Activated CD4-positive, alpha-beta T cell treated with anti-CD3 and anti-CD28 coated beads, Interleukin-2, amount 50 U/mL, for 4 hours (primary cell): ENCODE measurements around the gene SPSB3.
"Not testable (repeated sequence)": the region's sequence is repeated elsewhere in the genome, so short reads cannot be mapped to it uniquely, and the experiment has no call there.

ENCODE experiments used
- DNase-seq, 2 experiments: peaks; one replicate each; pipeline ENCODE4 v3.0.0-alpha.2; 2020

SPSB3 gene

DNA sequence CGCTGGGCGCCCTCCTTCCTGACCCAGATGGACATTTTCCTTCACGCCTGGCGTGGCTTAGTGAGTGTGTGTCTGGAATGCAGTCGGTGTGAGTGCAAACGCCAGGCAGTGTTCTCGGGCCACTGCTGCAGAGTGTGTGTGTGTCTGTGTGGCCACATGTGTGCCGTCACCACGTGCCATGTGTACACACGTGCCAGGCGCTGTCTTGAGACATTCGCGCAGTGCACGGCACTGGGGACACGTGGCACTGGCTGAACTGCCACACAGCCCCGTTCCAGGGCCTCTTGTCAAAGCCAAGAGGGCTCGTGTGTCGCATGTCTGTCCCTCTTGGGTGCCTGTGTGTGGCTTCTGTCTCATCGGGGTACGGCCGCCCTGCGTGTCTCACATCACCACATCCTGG, 47.6 kb downstream of the SPSB3 start:
- DNase-seq = no peak

DNA sequence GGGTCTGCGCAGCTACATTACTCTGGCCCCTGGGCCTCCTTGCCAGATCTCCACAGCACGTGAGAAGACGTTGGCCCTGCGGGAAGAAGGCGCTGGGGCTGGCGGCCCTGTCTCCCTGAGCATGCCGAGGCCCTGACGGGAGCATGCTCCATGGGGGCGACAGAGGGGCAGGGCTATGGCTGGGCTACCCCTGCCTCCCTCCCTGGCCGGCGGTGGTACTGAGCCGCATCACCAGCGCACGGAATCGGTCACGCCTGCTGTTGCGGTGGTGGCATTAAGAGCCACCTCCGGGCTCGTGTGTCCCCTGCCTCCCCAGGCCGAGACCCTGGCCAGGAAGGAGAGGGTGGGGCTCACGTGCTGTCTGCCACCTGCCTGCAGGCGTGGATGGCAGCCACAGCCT, 48.2 kb downstream of the SPSB3 start:
- DNase-seq = no peak

DNA sequence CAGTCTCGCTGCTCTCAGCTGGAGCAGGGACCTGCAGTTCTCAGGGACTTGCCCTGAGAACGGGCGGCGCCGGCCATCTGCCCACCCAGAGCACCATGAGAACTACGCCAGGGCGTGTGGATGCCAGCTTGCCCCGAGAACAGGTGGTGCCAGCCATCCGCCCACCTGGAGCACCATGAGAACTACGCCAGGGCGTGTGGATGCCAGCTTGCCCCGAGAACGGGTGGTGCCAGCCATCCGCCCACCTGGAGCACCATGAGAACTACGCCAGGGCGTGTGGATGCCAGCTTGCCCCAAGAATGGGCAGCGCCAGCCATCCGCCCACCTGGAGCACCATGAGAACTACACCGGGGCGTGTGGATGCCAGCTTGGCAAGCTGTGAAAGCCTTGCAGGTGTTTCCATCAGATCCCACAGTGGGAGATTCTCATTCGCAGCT, 49.8 kb downstream of the SPSB3 start:
- DNase-seq = not testable (repeated sequence)

DNA sequence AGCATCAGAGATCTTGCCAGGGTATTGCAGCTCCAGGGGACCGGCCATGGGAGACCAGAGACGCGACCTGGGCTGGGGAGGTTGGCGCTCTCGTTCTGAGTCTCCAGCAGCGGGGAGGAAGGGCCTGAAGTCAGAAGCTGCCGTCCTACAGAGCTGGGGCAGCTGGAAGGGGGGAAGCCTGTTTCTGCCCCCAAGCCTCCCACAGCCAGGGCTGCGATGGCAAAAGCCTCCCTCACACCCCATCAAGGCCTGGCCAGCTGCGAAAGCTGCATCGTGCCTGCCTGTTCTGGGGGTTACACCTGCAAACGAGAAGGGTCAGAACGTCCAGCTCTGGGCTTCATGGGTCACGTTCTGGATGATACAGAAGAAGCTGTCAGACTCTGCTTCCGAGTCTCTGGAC, 50.3 kb downstream of the SPSB3 start:
- no peak for DNase-seq

DNA sequence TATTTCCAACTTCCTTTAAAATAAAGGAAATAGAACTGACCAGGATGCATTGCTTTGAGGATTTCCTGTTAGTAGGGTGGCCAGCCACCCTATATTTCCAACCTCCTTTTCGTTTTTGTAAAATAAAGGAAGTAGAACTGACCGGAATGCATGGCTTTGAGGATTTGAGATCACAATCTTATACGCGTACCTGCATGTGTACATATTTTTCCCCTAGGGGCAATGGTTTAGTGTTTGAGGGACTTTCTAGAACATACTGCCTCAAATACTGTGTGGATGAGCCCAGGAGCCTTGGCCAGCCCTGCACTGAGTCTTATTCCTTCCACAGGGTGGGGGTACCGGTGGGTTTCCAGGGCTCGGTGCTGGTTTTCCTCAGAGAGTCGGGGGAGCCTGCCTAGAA, 50.8 kb downstream of the SPSB3 start:
- DNase-seq = no peak

DNA sequence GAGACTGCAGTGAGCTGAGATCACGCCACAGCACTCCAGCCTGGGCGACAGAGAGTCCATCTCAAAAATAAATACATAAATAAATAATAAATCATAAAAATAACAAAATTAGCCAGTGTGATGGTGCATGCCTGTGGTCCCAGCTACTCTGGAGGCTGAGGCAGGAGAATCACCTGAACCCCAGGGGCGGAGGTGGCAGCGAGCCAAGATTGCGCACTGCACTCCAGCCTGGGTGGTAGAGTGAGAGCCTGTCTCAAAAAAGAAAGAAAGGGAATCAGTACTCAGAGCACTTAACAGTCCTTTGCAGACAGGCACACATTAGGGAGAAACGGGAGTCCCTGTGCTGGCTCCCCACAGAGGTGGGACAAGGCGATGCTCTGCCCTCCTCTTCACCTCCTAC, 51.3 kb downstream of the SPSB3 start:
- DNase-seq = no peak

DNA sequence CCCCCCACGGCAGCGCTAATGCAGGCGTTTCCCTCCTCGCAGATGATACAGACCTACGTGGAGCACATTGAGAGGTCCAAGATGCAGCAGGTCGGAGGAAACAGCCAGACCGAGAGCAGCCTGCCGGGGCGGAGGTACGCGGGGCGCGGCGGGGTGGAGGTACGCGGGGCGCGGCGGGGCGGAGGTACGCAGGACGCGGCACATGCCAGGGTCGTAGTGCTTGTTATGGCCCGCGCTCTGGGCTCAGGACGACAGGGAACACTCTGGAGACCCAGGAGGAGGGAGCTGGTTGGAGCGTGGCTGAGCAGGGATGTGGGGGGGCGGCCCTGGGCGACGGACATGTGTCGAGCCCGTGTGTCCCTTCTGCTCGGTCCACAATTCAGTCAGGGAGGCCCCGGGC, 52.9 kb downstream of the SPSB3 start:
- DNase-seq = no peak

DNA sequence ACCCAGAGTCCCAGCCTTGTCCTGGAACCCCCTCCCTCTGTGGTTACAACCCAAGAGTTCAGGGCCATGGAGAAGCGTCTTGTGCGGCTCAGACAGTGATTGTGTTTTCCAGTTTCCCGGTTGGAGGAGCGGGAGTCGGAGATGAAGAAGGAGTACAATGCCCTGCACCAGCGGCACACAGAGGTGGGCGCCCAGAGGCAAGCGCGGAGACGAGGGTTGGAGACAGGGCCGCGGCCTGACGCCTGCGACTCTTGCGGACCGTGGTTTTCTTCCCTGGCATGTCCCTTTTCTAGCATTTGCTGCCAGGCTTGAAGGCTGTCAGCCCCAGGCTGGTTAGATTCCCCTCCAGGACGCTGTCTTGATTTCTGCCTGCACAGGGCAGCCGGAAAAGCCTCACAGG, 53.3 kb downstream of the SPSB3 start:
- DNase-seq = no peak

DNA sequence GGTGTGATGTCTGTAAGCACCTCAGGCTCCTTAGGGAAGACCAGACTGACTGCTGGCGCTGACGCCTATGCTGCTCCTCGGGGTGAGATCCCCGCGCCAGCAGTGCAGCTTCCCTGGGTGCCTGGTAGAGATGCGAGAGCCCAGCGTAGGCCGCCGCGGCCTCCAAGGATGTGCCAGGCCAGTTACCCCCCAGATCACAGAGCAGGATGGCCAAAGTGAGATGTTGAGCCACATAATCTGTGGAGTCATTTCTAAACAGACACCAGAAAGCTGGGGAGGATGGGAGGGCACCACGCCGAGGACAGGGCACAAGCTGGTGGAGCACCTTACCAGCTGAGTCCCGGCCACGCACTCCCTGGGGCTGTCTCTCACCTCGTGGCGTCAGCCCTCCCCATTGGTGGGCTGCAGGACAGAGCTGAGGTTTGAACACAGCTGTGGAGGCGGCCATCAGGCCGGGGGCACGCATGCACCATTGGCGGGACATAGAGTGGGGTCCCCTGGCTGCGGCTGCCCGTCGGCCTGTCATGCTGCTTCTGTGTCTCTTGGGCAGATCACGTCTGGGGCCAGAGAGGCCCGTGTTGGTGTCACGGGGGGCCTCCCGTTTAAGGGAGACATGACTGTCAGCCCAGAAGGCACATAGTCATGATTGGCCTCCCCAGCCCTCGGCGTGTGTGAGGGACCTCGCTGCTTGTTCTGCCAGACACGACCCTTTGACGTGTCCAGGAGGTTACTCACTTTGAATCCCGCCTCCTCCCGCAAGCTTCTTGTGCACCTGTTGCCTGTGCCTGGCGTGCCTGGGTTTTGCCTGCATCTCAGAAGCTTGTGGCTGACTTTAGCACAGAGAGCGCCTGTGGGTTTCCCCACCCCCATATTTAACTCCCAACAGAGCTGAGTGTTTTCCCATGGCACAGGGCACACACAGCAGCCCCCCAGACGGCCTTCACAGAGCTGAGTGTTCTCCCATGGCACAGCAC, 54.4 kb downstream of the SPSB3 start:
- DNase-seq = no peak
